ENCODE measurements around the gene FZD1.

- no peak for TF ChIP-seq CTCF (IDR thresholded peaks at IDR 0.05)
- no peak for TF ChIP-seq POLR2A (IDR thresholded peaks at IDR 0.05)
Measured at GRCh38 chr7:91276909-91277308, 12.7 kb downstream of the FZD1 start.
